Liver (tissue), 3 donors: ENCODE data around the gene CTNNA2.

Source experiments
- GABPA ChIP-seq, 2 donors: IDR thresholded peaks in 1 of 2; conservative IDR thresholded peaks in 1 of 2; 2 replicates each; pipeline ENCODE4 v1.6.1; 2016; ENCODE audit warnings: antibody characterized with exemption in 2 of 2, mild to moderate bottlenecking in 1 of 2, moderate library complexity in 1 of 2
- HNF4A ChIP-seq, 2 donors: conservative IDR thresholded peaks; 2 replicates each; pipeline ENCODE4 v1.6.1; 2016; ENCODE audit warnings: antibody characterized with exemption in 2 of 2, mild to moderate bottlenecking in 2 of 2
- RXRA ChIP-seq, 2 donors: IDR thresholded peaks; 2 replicates each; pipeline ENCODE4 v1.6.1; 2017 to 2018; ENCODE audit warnings: antibody characterized with exemption in 2 of 2, mild to moderate bottlenecking in 1 of 2
- SP1 ChIP-seq: IDR thresholded peaks from 2 replicates; pipeline ENCODE4 v1.6.1; 2018; ENCODE audit warnings: antibody characterized with exemption, mild to moderate bottlenecking
- TAF1 ChIP-seq: conservative IDR thresholded peaks from 2 replicates; pipeline ENCODE4 v1.6.1; 2016; ENCODE audit warnings: antibody characterized with exemption, mild to moderate bottlenecking
- YY1 ChIP-seq: IDR thresholded peaks from 2 replicates; pipeline ENCODE4 v1.6.1; 2016; ENCODE audit warnings: antibody characterized with exemption, mild to moderate bottlenecking
- TF ChIP-seq, protein P1 (sequence below): fragments of 150-350 bp; IDR thresholded peaks from 2 replicates; pipeline ENCODE4 v1.5.1; 2017; ENCODE audit warnings: improper control_type of control experiment, low read depth, low read length; ENCODE audit not compliant: missing input control
- TF ChIP-seq, protein P2 (sequence below): IDR thresholded peaks from 2 replicates; pipeline ENCODE4 v1.6.1; 2016; ENCODE audit warnings: antibody characterized with exemption
- TF ChIP-seq, protein P3 (sequence below): IDR thresholded peaks from 2 replicates; pipeline ENCODE4 v1.6.1; 2016; ENCODE audit warnings: antibody characterized with exemption
- TF ChIP-seq, protein P4 (sequence below): IDR thresholded peaks from 2 replicates; pipeline ENCODE4 v1.6.1; 2016; ENCODE audit warnings: antibody characterized with exemption, mild to moderate bottlenecking
- donor health status: healthy.
- donor health status: healthy.

DNA sequence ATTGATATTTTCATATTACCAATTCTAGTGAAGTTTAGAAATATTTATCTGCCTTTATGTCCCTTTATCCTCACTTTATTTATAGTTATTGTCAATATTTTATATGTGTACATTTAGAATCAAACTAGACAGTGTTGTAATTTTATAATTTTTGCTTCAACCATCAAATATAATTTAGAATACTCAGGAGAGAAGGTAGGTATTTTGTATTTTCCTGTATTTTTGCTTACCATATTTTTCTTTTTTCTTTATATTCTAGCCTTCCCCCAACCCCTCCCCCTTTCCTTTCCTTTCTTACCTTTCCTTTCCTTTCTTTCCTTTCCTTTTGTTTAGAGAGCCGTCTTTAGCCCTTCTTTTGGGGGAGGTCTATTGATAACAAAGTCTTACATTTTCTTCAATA lies 651.5 kb downstream of the CTNNA2 start:
- TF ChIP-seq TAF1 = no peak
- no peak for TF ChIP-seq YY1
- TF ChIP-seq HNF4A (conservative IDR thresholded peaks at IDR 0.05) = no peak
- TF ChIP-seq, protein P1, sequence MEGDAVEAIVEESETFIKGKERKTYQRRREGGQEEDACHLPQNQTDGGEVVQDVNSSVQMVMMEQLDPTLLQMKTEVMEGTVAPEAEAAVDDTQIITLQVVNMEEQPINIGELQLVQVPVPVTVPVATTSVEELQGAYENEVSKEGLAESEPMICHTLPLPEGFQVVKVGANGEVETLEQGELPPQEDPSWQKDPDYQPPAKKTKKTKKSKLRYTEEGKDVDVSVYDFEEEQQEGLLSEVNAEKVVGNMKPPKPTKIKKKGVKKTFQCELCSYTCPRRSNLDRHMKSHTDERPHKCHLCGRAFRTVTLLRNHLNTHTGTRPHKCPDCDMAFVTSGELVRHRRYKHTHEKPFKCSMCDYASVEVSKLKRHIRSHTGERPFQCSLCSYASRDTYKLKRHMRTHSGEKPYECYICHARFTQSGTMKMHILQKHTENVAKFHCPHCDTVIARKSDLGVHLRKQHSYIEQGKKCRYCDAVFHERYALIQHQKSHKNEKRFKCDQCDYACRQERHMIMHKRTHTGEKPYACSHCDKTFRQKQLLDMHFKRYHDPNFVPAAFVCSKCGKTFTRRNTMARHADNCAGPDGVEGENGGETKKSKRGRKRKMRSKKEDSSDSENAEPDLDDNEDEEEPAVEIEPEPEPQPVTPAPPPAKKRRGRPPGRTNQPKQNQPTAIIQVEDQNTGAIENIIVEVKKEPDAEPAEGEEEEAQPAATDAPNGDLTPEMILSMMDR = no peak
- no peak for TF ChIP-seq GABPA (IDR thresholded peaks at IDR 0.05 in 1 of 2, conservative IDR thresholded peaks at IDR 0.05 in 1 of 2)
- TF ChIP-seq, protein P2, sequence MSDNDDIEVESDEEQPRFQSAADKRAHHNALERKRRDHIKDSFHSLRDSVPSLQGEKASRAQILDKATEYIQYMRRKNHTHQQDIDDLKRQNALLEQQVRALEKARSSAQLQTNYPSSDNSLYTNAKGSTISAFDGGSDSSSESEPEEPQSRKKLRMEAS = no peak
- TF ChIP-seq, protein P3, sequence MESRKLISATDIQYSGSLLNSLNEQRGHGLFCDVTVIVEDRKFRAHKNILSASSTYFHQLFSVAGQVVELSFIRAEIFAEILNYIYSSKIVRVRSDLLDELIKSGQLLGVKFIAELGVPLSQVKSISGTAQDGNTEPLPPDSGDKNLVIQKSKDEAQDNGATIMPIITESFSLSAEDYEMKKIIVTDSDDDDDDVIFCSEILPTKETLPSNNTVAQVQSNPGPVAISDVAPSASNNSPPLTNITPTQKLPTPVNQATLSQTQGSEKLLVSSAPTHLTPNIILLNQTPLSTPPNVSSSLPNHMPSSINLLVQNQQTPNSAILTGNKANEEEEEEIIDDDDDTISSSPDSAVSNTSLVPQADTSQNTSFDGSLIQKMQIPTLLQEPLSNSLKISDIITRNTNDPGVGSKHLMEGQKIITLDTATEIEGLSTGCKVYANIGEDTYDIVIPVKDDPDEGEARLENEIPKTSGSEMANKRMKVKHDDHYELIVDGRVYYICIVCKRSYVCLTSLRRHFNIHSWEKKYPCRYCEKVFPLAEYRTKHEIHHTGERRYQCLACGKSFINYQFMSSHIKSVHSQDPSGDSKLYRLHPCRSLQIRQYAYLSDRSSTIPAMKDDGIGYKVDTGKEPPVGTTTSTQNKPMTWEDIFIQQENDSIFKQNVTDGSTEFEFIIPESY = no peak
- no peak for TF ChIP-seq RXRA (IDR thresholded peaks at IDR 0.05)
- TF ChIP-seq, protein P4, sequence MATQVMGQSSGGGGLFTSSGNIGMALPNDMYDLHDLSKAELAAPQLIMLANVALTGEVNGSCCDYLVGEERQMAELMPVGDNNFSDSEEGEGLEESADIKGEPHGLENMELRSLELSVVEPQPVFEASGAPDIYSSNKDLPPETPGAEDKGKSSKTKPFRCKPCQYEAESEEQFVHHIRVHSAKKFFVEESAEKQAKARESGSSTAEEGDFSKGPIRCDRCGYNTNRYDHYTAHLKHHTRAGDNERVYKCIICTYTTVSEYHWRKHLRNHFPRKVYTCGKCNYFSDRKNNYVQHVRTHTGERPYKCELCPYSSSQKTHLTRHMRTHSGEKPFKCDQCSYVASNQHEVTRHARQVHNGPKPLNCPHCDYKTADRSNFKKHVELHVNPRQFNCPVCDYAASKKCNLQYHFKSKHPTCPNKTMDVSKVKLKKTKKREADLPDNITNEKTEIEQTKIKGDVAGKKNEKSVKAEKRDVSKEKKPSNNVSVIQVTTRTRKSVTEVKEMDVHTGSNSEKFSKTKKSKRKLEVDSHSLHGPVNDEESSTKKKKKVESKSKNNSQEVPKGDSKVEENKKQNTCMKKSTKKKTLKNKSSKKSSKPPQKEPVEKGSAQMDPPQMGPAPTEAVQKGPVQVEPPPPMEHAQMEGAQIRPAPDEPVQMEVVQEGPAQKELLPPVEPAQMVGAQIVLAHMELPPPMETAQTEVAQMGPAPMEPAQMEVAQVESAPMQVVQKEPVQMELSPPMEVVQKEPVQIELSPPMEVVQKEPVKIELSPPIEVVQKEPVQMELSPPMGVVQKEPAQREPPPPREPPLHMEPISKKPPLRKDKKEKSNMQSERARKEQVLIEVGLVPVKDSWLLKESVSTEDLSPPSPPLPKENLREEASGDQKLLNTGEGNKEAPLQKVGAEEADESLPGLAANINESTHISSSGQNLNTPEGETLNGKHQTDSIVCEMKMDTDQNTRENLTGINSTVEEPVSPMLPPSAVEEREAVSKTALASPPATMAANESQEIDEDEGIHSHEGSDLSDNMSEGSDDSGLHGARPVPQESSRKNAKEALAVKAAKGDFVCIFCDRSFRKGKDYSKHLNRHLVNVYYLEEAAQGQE = no peak
- no peak for TF ChIP-seq SP1
